GM21529 (cell line): Measurements from ENCODE around the gene SHISA4.
"Not testable (repeated sequence)": the region's sequence is repeated elsewhere in the genome, so short reads cannot be mapped to it uniquely, and the experiment has no call there.

Experiments used
- ATAC-seq: cut with Tn5 transposase; IDR thresholded peaks from one replicate; pipeline ENCODE4 v1.9.1; 2021; ENCODE audit not compliant: unreplicated experiment

Gene SHISA4

GRCh38 chr1:201888282-201889089 is at the start of gene SHISA4:
TSS of gene SHISA4 (plus strand) at chr1:201888898. CDS start at chr1:201888995, 97 bp downstream.
- no peak for ATAC-seq

- ATAC-seq, result not testable (repeated sequence)
Measured at GRCh38 chr1:201839089-201839488, 49.6 kb upstream of the SHISA4 start.

- no peak for ATAC-seq
Measured at GRCh38 chr1:201840055-201840454, 48.6 kb upstream of the SHISA4 start.

- ATAC-seq, result no peak
Measured at GRCh38 chr1:201840490-201840889, 48.2 kb upstream of the SHISA4 start.

DNA sequence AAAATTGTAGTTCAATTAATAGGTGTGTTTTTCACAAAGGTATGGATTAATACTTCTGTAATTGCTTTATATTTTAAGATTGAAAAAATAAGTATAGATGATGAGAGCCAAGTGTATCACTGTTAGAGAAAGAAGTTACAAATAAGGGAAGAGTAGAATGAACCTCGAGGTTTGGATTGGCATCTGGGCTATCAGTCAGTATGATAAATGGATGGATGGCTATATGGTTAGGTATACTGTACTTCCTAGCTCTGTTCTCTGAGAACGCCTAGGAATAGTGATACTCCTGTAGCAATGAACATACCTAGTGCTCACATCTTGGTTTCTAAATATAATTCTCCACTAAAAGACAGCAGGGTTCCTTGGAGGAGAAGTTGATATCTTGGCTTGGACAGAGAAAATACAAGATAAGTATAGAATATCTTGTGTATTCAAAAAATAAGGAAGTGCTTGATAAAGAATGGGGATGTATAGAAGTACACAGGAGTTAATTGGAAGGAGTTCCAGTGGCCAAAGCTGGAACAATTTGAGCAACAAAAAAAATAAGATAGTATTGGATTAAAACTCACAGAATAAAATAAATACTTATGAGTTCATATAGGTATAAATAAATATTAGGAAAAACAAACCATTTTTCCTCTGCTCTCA is 47.3 kb upstream of the SHISA4 start:
- ATAC-seq, result no peak

- ATAC-seq, result no peak
Measured at GRCh38 chr1:201842472-201843027, 46.1 kb upstream of the SHISA4 start.

DNA sequence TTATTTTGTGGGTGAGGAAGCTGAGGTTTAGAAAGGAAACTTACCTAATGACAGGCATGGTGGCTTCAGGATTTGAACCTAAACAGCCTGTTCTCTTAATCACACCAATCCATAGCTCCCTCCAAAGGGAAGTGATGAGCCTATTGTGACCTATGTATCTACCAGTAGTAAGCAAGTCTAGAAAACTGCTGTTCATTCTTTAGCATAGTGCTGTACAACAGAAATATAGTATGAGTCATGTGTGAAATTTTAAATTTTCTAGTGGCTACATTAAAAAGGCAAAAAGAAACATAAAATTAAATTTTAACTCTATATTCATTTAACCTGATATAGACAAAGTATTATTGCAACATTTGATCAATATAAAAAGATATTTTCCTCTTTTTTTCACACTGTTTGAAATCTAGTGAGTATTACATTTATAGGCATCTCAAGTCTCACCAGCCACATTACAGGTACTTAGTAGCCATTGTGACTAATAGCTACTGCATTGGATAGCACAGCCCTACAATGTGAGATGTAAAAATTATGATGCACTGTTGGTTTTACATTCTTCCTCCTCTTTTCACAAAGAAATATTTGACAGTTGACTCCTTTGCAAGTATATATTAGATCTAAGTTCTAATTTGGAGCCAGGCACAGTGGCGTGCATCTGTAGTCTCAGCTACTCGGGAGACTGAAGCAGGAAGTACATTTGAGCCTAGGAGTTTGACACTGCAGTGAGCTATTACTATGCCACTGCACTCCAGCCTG is 43.2 kb upstream of the SHISA4 start:
- no peak for ATAC-seq

DNA sequence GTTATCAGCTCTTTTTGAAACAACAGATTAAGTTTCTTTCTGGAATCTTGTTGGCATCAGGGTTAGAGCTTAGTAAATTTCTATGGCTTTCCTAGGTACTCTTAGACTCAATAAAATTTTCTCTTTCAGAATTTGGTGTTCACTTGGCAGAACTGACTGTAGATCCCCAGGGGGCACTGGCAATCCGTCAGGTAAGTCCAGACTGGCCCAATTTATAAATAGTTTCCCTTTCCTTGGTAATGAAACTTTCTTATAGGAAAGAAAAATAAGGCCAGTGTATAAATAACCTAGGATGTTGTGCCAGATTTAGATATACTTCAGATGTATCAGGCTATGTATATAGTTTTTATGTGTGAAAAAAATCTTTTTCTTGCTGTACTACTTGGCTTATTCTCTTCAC is 41.5 kb upstream of the SHISA4 start:
- ATAC-seq, result no peak

DNA sequence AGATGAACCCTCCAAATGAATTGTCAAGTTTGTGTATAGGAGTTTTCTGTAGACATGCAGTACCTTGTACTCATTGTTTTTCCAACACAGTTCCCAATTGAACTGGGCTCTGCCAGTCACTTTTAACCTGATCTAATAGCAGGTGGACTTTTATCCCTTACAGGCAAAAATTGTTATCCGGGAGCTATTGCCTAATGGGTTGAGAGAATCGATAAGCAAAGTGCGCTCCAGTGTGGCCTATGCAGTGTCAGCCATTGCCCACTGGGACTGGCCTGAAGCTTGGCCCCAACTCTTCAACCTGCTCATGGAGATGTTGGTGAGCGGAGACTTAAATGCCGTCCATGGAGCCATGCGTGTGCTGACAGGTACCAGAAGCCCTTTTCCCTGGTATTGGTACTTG is 40.5 kb upstream of the SHISA4 start:
- ATAC-seq, result no peak

- ATAC-seq, result no peak
Measured at GRCh38 chr1:201849372-201850052, 39.2 kb upstream of the SHISA4 start.

- no peak for ATAC-seq
Measured at GRCh38 chr1:201850053-201850397, 38.7 kb upstream of the SHISA4 start.

GRCh38 chr1:201851949-201852348 is 36.7 kb upstream of the SHISA4 start:
- no peak for ATAC-seq

DNA sequence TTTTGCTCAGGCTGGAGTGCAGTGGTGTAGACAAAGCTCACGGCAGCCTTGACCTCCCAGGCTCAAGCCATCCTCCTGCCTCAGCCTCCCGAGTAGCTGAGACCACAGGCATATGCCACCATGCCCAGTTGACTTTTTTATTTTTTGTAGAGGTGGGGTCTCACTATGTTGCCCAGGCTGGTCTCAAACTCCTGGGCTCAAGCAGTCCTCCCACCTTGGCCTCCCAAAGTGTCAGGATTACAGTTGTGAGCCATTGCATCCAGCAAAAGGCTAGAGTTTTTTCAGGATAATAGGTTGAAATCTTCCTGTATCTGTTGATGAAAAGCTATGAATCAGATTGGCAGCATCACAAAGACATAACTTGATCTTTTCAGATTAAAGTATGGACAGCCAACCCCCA is 32.0 kb upstream of the SHISA4 start:
- not testable (repeated sequence) for ATAC-seq

- ATAC-seq, result no peak
Measured at GRCh38 chr1:201859424-201859823, 29.3 kb upstream of the SHISA4 start.

GRCh38 chr1:201861448-201861847 is 27.2 kb upstream of the SHISA4 start:
- no peak for ATAC-seq

GRCh38 chr1:201870397-201870796 is 18.3 kb upstream of the SHISA4 start:
- ATAC-seq, result no peak

- no peak for ATAC-seq
Measured at GRCh38 chr1:201874672-201875071, 14.0 kb upstream of the SHISA4 start.

DNA sequence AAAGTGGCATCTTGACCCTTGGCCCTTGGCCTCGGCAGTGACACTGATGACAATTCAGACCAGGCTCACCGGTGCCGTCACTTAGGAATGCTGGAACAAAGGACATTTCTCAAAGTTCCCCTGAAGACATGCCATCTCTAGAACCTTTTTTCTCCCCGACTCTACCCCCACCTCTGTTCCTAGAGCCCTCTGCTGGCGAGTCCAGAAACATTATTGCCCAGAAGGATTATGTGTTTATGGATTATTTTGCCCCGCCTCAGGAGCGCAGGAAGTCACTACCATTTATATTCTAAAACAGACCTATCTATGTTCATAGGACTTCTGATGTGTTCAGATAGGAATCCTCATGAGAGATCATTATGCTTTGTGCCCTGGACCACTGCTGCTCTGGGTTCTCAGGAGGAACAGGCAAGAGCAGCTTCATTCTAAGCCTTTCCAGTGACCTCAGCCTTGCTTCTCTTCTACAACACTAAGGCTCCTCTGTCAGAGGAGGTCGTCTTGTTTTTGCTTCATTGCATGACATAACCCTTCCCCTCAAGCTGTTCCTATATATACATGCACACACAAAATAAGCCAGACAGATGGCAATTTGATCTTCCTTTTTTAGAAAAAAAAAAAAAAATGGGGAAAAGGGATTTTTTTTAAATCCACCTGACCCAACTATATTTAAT is 12.4 kb upstream of the SHISA4 start:
- ATAC-seq, result no peak

- ATAC-seq, result no peak
Measured at GRCh38 chr1:201877877-201878401, 10.8 kb upstream of the SHISA4 start.

DNA sequence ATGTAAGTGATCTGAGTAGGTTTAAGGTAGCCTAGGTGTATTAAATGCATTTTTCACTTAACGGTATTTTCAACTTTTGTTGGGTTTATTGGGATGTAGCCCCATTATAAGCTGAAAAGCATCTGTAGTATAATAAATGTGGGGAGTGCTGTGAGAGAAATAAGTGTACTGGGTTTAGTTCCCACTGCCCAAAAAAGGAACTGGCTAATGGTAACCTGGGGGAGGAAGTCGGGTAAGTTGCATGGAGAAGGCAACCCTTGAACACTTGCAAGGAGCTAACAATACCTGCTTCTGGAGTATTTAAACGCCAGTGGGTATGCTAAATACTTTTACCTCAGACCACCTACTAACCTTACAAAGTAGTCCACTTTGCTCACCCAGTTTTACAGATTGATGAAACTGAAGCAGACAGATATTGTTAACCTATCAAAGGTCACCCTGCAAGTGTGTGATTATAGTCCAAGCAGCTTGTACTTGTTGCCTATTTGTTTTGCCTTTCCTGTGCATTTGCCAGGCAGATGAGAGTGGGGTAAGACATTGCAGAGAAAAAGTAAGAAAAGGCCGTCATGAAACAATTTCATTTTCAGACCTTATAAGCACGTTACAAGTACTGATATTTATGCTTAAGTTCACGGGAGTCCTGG is 7.6 kb upstream of the SHISA4 start:
- no peak for ATAC-seq
